ENCODE measurements around the gene POU2F1.
"Not testable (repeated sequence)": the region's sequence is repeated elsewhere in the genome, so short reads cannot be mapped to it uniquely, and the experiment has no call there.

The POU2F1 gene

GRCh38 chr1:167314671-167315070 lies 94.0 kb downstream of the POU2F1 start:
- DNase-seq (ENCODE audit: low spot score): no peak

- no peak for DNase-seq (ENCODE audit: low spot score)
Observed at GRCh38 chr1:167317463-167317862, 96.8 kb downstream of the POU2F1 start.

GRCh38 chr1:167319206-167319605 lies 98.5 kb downstream of the POU2F1 start:
- DNase-seq (ENCODE audit: low spot score): not testable (repeated sequence)

- no peak for DNase-seq (ENCODE audit: low spot score)
Observed at GRCh38 chr1:167322483-167322882, 101.8 kb downstream of the POU2F1 start.

- DNase-seq (ENCODE audit: low spot score): no peak
Observed at GRCh38 chr1:167325151-167325550, 104.5 kb downstream of the POU2F1 start.

- no peak for DNase-seq (ENCODE audit: low spot score)
Observed at GRCh38 chr1:167328306-167328815, 107.7 kb downstream of the POU2F1 start.

GRCh38 chr1:167328816-167329483 lies 108.3 kb downstream of the POU2F1 start:
- no peak for DNase-seq (ENCODE audit: low spot score)

- DNase-seq (ENCODE audit: low spot score): no peak
Observed at GRCh38 chr1:167330601-167331293, 110.1 kb downstream of the POU2F1 start.

- DNase-seq (ENCODE audit: low spot score): no peak
Observed at GRCh38 chr1:167331650-167332049, 111.0 kb downstream of the POU2F1 start.

GRCh38 chr1:167332503-167332902 lies 111.8 kb downstream of the POU2F1 start:
- no peak for DNase-seq (ENCODE audit: low spot score)

GRCh38 chr1:167333124-167333523 lies 112.4 kb downstream of the POU2F1 start:
- DNase-seq (ENCODE audit: low spot score): no peak

GRCh38 chr1:167333703-167334102 lies 113.0 kb downstream of the POU2F1 start:
- DNase-seq (ENCODE audit: low spot score): no peak

GRCh38 chr1:167339405-167339804 lies 118.7 kb downstream of the POU2F1 start:
- no peak for DNase-seq (ENCODE audit: low spot score)

GRCh38 chr1:167342846-167343245 lies 122.2 kb downstream of the POU2F1 start:
- DNase-seq (ENCODE audit: low spot score): no peak

GRCh38 chr1:167344112-167344511 lies 123.4 kb downstream of the POU2F1 start:
- DNase-seq (ENCODE audit: low spot score): no peak

GRCh38 chr1:167344615-167345385 lies 124.1 kb downstream of the POU2F1 start:
- no peak for DNase-seq (ENCODE audit: low spot score)

- no peak for DNase-seq (ENCODE audit: low spot score)
Observed at GRCh38 chr1:167345386-167345733, 124.7 kb downstream of the POU2F1 start.

GRCh38 chr1:167357305-167357704 lies 136.6 kb downstream of the POU2F1 start:
- no peak for DNase-seq (ENCODE audit: low spot score)

GRCh38 chr1:167359295-167359694 lies 138.6 kb downstream of the POU2F1 start:
- no peak for DNase-seq (ENCODE audit: low spot score)

- no peak for DNase-seq (ENCODE audit: low spot score)
Observed at GRCh38 chr1:167360120-167360519, 139.4 kb downstream of the POU2F1 start.

GRCh38 chr1:167362638-167363037 lies 142.0 kb downstream of the POU2F1 start:
- no peak for DNase-seq (ENCODE audit: low spot score)

GRCh38 chr1:167364826-167365225 lies 144.1 kb downstream of the POU2F1 start:
- DNase-seq (ENCODE audit: low spot score): no peak

- no peak for DNase-seq (ENCODE audit: low spot score)
Observed at GRCh38 chr1:167365360-167365759, 144.7 kb downstream of the POU2F1 start.
